GM23338 (cell line): ENCODE results near the gene CTDSPL. TPM values are rescaled to one million over a fixed set of nuclear protein-coding genes. Genes with fewer than 3 reads are reported as not detected.

Experiments used
- ATAC-seq: fragments of 200-7000 bp; cut with Tn5 transposase; 3 replicates; pipeline ENCODE4 v1.9.1; 2020
- DNase-seq: peaks from one replicate; pipeline ENCODE4 v3.0.0-alpha.2; 2015; ENCODE audit warnings: low spot score
- H2AFZ ChIP-seq: fragments of 200-600 bp; sonication (generic); 2 replicates; pipeline ENCODE4 v1.8.0; 2016; ENCODE audit warnings: antibody characterized with exemption, mild to moderate bottlenecking, moderate library complexity
- H3F3A ChIP-seq: fragments of 200-600 bp; sonication (generic); replicated peaks from 2 replicates; pipeline ENCODE4 v1.8.0; 2017; ENCODE audit warnings: antibody characterized with exemption, mixed run types, low read depth
- H3K27ac ChIP-seq: fragments of 200-600 bp; sonication (generic); 2 replicates; pipeline ENCODE4 v1.6.1; 2016; ENCODE audit warnings: low read depth
- H3K27me3 ChIP-seq: fragments of 200-600 bp; sonication (generic); 2 replicates; pipeline ENCODE4 v1.8.0; 2016; ENCODE audit warnings: mild to moderate bottlenecking, mixed run types, moderate library complexity; ENCODE audit not compliant: insufficient read depth
- H3K36me3 ChIP-seq: fragments of 200-600 bp; sonication (generic); 2 replicates; pipeline ENCODE4 v1.8.0; 2016; ENCODE audit warnings: mild to moderate bottlenecking; ENCODE audit not compliant: insufficient read depth
- H3K4me1 ChIP-seq: fragments of 200-600 bp; sonication (generic); 2 replicates; pipeline ENCODE4 v1.8.0; 2016; ENCODE audit warnings: mild to moderate bottlenecking, moderate library complexity; ENCODE audit not compliant: insufficient read depth
- H3K4me2 ChIP-seq: fragments of 200-600 bp; sonication (generic); 2 replicates; pipeline ENCODE4 v1.7.1; 2017; ENCODE audit warnings: mixed run types
- H3K4me3 ChIP-seq: fragments of 200-600 bp; sonication (generic); 2 replicates; pipeline ENCODE4 v1.6.1; 2016; ENCODE audit warnings: mixed run types
- H3K79me2 ChIP-seq: fragments of 200-600 bp; sonication (generic); replicated peaks from 2 replicates; pipeline ENCODE4 v1.8.0; 2017; ENCODE audit warnings: mild to moderate bottlenecking; ENCODE audit not compliant: insufficient read depth
- H3K9me2 ChIP-seq: fragments of 200-600 bp; sonication (generic); 2 replicates; pipeline ENCODE4 v1.8.0; 2017; ENCODE audit not compliant: insufficient read depth
- H4K20me1 ChIP-seq: fragments of 200-600 bp; sonication (generic); replicated peaks from 2 replicates; pipeline ENCODE4 v1.8.0; 2017; ENCODE audit warnings: mild to moderate bottlenecking; ENCODE audit not compliant: insufficient read depth
- H3K27ac Mint-ChIP-seq: 2 replicates; pipeline ENCODE4 v1.8.0; 2020; ENCODE audit warnings: inconsistent platforms, mild to moderate bottlenecking, moderate library complexity, mixed read lengths
- H3K27me3 Mint-ChIP-seq: 3 replicates; pipeline ENCODE4 v1.8.0; 2022; ENCODE audit warnings: low read depth, mild to moderate bottlenecking, moderate library complexity, mixed read lengths, inconsistent platforms; ENCODE audit not compliant: insufficient read depth, poor library complexity
- H3K36me3 Mint-ChIP-seq: 3 replicates; pipeline ENCODE4 v1.8.0; 2021; ENCODE audit warnings: low read depth, mild to moderate bottlenecking, inconsistent platforms, moderate library complexity, mixed read lengths
- H3K4me1 Mint-ChIP-seq: 3 replicates; pipeline ENCODE4 v1.8.0; 2020; ENCODE audit warnings: mild to moderate bottlenecking, inconsistent platforms, mixed read lengths
- H3K4me3 Mint-ChIP-seq: 3 replicates; pipeline ENCODE4 v1.8.0; 2021; ENCODE audit warnings: moderate library complexity, mild to moderate bottlenecking, inconsistent platforms, mixed read lengths
- H3K9me3 Mint-ChIP-seq: 3 replicates; pipeline ENCODE4 v1.8.0; 2020; ENCODE audit warnings: moderate library complexity, mild to moderate bottlenecking, inconsistent platforms, mixed read lengths
- CREB1 ChIP-seq: fragments of 250-450 bp; sonication (Bioruptor Pico); IDR thresholded peaks from 2 replicates; pipeline ENCODE4 v1.5.0; 2020; ENCODE audit warnings: low read depth, mild to moderate bottlenecking, moderate library complexity
- EZH2 ChIP-seq: fragments of 200-600 bp; sonication (generic); IDR thresholded peaks from one replicate; pipeline ENCODE4 v1.8.0; 2017; ENCODE audit warnings: antibody characterized with exemption, mild to moderate bottlenecking, low read depth; ENCODE audit not compliant: unreplicated experiment
- JUNB ChIP-seq: IDR thresholded peaks from one replicate; pipeline ENCODE4 v1.6.1; 2016; ENCODE audit warnings: antibody characterized with exemption; ENCODE audit not compliant: unreplicated experiment
- NANOG ChIP-seq: IDR thresholded peaks from 2 replicates; pipeline ENCODE4 v1.6.1; 2016; ENCODE audit warnings: antibody characterized with exemption, borderline replicate concordance
- POLR2AphosphoS5 ChIP-seq: IDR thresholded peaks from 2 replicates; pipeline ENCODE4 v1.6.1; 2016; ENCODE audit warnings: antibody characterized with exemption, low read depth
- STAT1 ChIP-seq: IDR thresholded peaks from one replicate; pipeline ENCODE4 v1.6.1; 2016; ENCODE audit warnings: antibody characterized with exemption; ENCODE audit not compliant: unreplicated experiment
- ZNF114 ChIP-seq: fragments of 250-450 bp; sonication (Bioruptor Pico); IDR thresholded peaks from 2 replicates; pipeline ENCODE4 v1.5.0; 2020; ENCODE audit warnings: mild to moderate bottlenecking, moderate library complexity
- ZNF331 ChIP-seq: fragments of 250-450 bp; sonication (Bioruptor Pico); IDR thresholded peaks from 2 replicates; pipeline ENCODE4 v1.5.0; 2020; ENCODE audit warnings: low read depth, mild to moderate bottlenecking, moderate library complexity
- polyA plus RNA-seq: library from polyadenylated mRNA; unstranded; fragments of >200 nt; fragmentation: Nextera tagmentation; extraction: Ambion mirVana; gene quantifications from 2 replicates; pipeline ENCODE4 v1.2.1, GENCODE V29; 2016
- total RNA-seq: library from RNA; depleted of rRNA; stranded (reverse); fragments of >200 nt; shearing (Covaris generic); gene quantifications from 2 replicates; pipeline ENCODE4 v1.2.3, GENCODE V29; 2014
- TF ChIP-seq, protein P1 (sequence below): fragments of 250-450 bp; sonication (Bioruptor Pico); IDR thresholded peaks from 2 replicates; pipeline ENCODE4 v1.5.0; 2020; ENCODE audit warnings: mild to moderate bottlenecking, moderate library complexity
- TF ChIP-seq, protein P2 (sequence below), 2 experiments: fragments of 200-600 bp in 1 of 2; sonication (generic) in 1 of 2; conservative IDR thresholded peaks; 2 replicates each; pipeline versions ENCODE4 v1.5.1 to v1.6.1; 2016 to 2017; ENCODE audit warnings: antibody characterized with exemption in 2 of 2, low read depth in 2 of 2, mild to moderate bottlenecking in 2 of 2, moderate library complexity in 1 of 2
- TF ChIP-seq, protein P3 (sequence below): IDR thresholded peaks from one replicate; pipeline ENCODE4 v1.6.1; 2018; ENCODE audit warnings: antibody characterized with exemption; ENCODE audit not compliant: unreplicated experiment
- TF ChIP-seq, protein P4 (sequence below): IDR thresholded peaks from 2 replicates; pipeline ENCODE4 v1.6.1; 2016; ENCODE audit warnings: antibody characterized with exemption

Gene CTDSPL
- total and polyA plus RNA-seq, 2 experiments from 2014 or later, result 23.2 to 42.0 TPM

DNA sequence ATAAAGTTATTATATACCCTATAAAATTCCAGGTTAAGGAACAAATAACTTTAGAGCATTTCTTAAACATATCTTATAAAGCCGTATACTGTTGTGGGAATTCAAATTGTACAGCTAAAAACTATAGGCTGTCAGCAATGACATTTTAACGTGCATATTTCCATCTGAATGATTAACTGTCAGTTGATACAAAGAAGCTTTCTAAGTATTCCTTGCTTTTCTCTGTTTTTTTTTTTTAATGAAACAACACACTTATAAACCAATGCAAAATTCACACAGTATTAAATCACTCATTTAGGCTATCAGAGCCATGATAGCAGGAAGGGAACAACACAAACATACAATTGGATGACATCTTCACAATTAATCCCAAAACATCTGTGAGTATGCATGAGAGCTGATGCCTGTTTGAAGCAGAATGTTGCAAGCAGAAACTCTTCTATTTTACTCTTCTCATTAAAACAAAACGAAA, 61.9 kb downstream of the CTDSPL start:
- no peak overlapping the region for H3K27ac ChIP-seq
- H3K4me3 ChIP-seq, result no peak overlapping the region
- no peak for DNase-seq
- Mint-ChIP-seq H3K4me1 (peaks cover 30% of the 10 kb centered on the region), H3K27ac (no peak overlapping the region), H3K36me3 (no peaks in the 10 kb centered on the region), H3K4me3 (no peak overlapping the region), H3K9me3 (no peaks in the 10 kb centered on the region), H3K27me3 (peaks cover 4% of the 10 kb centered on the region)
- H3K79me2 ChIP-seq, result peaks cover 12% of the 10 kb centered on the region
- no peak for ATAC-seq
- no peaks in the 10 kb centered on the region for H3K36me3 ChIP-seq
- no peak overlapping the region for H2AFZ ChIP-seq
- H3K4me2 ChIP-seq, result no peak overlapping the region
- H4K20me1 ChIP-seq, result no peaks in the 10 kb centered on the region; the same call in 1 of the 2 replicates
- H3F3A ChIP-seq, result no peaks in the 10 kb centered on the region
- H3K4me1 ChIP-seq, result peaks cover 8% of the 10 kb centered on the region
- no peaks in the 10 kb centered on the region for H3K9me2 ChIP-seq
- TF ChIP-seq, protein P1, sequence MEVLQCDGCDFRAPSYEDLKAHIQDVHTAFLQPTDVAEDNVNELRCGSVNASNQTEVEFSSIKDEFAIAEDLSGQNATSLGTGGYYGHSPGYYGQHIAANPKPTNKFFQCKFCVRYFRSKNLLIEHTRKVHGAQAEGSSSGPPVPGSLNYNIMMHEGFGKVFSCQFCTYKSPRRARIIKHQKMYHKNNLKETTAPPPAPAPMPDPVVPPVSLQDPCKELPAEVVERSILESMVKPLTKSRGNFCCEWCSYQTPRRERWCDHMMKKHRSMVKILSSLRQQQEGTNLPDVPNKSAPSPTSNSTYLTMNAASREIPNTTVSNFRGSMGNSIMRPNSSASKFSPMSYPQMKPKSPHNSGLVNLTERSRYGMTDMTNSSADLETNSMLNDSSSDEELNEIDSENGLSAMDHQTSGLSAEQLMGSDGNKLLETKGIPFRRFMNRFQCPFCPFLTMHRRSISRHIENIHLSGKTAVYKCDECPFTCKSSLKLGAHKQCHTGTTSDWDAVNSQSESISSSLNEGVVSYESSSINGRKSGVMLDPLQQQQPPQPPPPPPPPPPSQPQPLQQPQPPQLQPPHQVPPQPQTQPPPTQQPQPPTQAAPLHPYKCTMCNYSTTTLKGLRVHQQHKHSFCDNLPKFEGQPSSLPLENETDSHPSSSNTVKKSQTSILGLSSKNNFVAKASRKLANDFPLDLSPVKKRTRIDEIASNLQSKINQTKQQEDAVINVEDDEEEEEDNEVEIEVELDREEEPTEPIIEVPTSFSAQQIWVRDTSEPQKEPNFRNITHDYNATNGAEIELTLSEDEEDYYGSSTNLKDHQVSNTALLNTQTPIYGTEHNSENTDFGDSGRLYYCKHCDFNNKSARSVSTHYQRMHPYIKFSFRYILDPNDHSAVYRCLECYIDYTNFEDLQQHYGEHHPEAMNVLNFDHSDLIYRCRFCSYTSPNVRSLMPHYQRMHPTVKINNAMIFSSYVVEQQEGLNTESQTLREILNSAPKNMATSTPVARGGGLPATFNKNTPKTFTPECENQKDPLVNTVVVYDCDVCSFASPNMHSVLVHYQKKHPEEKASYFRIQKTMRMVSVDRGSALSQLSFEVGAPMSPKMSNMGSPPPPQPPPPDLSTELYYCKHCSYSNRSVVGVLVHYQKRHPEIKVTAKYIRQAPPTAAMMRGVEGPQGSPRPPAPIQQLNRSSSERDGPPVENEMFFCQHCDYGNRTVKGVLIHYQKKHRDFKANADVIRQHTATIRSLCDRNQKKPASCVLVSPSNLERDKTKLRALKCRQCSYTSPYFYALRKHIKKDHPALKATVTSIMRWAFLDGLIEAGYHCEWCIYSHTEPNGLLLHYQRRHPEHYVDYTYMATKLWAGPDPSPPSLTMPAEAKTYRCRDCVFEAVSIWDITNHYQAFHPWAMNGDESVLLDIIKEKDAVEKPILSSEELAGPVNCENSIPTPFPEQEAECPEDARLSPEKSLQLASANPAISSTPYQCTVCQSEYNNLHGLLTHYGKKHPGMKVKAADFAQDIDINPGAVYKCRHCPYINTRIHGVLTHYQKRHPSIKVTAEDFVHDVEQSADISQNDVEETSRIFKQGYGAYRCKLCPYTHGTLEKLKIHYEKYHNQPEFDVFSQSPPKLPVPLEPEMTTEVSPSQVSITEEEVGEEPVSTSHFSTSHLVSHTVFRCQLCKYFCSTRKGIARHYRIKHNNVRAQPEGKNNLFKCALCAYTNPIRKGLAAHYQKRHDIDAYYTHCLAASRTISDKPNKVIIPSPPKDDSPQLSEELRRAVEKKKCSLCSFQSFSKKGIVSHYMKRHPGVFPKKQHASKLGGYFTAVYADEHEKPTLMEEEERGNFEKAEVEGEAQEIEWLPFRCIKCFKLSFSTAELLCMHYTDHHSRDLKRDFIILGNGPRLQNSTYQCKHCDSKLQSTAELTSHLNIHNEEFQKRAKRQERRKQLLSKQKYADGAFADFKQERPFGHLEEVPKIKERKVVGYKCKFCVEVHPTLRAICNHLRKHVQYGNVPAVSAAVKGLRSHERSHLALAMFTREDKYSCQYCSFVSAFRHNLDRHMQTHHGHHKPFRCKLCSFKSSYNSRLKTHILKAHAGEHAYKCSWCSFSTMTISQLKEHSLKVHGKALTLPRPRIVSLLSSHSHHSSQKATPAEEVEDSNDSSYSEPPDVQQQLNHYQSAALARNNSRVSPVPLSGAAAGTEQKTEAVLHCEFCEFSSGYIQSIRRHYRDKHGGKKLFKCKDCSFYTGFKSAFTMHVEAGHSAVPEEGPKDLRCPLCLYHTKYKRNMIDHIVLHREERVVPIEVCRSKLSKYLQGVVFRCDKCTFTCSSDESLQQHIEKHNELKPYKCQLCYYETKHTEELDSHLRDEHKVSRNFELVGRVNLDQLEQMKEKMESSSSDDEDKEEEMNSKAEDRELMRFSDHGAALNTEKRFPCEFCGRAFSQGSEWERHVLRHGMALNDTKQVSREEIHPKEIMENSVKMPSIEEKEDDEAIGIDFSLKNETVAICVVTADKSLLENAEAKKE (CRISPR knock-in tag), result no peak
- TF ChIP-seq STAT1 (no peak), ZNF114 (no peak), EZH2 (no peak), CREB1 (CRISPR knock-in tag) (no peak), POLR2AphosphoS5 (no peak), JUNB (no peak), NANOG (no peak), ZNF331 (no peak)
- TF ChIP-seq, protein P2, sequence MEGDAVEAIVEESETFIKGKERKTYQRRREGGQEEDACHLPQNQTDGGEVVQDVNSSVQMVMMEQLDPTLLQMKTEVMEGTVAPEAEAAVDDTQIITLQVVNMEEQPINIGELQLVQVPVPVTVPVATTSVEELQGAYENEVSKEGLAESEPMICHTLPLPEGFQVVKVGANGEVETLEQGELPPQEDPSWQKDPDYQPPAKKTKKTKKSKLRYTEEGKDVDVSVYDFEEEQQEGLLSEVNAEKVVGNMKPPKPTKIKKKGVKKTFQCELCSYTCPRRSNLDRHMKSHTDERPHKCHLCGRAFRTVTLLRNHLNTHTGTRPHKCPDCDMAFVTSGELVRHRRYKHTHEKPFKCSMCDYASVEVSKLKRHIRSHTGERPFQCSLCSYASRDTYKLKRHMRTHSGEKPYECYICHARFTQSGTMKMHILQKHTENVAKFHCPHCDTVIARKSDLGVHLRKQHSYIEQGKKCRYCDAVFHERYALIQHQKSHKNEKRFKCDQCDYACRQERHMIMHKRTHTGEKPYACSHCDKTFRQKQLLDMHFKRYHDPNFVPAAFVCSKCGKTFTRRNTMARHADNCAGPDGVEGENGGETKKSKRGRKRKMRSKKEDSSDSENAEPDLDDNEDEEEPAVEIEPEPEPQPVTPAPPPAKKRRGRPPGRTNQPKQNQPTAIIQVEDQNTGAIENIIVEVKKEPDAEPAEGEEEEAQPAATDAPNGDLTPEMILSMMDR (conservative IDR thresholded peaks at IDR 0.05; ENCODE audit: low read depth in 2 of 2), result no peak
- TF ChIP-seq, protein P3, sequence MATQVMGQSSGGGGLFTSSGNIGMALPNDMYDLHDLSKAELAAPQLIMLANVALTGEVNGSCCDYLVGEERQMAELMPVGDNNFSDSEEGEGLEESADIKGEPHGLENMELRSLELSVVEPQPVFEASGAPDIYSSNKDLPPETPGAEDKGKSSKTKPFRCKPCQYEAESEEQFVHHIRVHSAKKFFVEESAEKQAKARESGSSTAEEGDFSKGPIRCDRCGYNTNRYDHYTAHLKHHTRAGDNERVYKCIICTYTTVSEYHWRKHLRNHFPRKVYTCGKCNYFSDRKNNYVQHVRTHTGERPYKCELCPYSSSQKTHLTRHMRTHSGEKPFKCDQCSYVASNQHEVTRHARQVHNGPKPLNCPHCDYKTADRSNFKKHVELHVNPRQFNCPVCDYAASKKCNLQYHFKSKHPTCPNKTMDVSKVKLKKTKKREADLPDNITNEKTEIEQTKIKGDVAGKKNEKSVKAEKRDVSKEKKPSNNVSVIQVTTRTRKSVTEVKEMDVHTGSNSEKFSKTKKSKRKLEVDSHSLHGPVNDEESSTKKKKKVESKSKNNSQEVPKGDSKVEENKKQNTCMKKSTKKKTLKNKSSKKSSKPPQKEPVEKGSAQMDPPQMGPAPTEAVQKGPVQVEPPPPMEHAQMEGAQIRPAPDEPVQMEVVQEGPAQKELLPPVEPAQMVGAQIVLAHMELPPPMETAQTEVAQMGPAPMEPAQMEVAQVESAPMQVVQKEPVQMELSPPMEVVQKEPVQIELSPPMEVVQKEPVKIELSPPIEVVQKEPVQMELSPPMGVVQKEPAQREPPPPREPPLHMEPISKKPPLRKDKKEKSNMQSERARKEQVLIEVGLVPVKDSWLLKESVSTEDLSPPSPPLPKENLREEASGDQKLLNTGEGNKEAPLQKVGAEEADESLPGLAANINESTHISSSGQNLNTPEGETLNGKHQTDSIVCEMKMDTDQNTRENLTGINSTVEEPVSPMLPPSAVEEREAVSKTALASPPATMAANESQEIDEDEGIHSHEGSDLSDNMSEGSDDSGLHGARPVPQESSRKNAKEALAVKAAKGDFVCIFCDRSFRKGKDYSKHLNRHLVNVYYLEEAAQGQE, result no peak
- TF ChIP-seq, protein P4, sequence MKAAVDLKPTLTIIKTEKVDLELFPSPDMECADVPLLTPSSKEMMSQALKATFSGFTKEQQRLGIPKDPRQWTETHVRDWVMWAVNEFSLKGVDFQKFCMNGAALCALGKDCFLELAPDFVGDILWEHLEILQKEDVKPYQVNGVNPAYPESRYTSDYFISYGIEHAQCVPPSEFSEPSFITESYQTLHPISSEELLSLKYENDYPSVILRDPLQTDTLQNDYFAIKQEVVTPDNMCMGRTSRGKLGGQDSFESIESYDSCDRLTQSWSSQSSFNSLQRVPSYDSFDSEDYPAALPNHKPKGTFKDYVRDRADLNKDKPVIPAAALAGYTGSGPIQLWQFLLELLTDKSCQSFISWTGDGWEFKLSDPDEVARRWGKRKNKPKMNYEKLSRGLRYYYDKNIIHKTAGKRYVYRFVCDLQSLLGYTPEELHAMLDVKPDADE, result no peak
- H3K27me3 ChIP-seq, result no peaks in the 10 kb centered on the region
